Measurements from ENCODE around the gene TFRC.
"Not testable (repeated sequence)": the region's sequence is repeated elsewhere in the genome, so short reads cannot be mapped to it uniquely, and the experiment has no call there.

The TFRC gene

DNA sequence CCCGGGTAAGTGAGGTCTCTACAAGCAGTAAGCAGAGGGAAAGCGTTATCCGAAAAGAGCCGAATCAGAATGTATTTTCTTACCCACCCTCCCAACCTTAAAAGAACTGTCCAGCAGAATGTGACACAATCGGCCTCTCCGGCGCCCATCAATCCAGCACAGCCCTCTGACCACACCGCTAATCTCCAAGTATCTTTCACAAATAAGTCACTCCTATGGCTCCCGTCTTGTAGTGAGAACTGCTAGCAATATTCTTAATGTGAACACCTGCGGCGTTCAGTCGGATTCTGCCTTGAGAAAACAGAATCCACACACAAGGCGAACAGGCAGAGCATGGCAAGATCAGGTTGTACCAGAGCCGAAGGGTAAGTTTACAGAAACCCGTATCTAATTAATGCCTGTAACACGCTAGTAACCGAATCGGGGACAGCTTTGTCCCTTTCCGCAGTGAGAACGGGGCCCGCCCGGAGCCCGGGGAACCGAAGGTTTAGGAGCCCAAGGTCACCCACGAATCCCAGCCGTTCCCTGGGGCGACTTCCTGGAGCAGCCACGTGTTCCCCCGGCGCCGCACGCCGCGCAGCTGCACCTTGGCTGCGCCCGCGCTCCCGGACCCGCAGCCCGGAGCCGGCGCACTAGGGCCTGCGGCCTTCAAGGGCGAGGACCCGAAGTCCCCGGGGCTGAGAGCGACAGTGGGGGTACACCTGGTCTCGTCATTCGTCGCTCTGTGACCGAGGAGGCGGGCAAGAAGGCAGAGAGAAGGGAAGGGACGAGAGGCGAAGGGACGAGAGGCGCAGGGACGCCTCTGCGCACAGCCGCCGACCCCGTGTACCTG, 672 bp downstream of the TFRC start:
- DNase-seq, result peak; percentile 51

DNA sequence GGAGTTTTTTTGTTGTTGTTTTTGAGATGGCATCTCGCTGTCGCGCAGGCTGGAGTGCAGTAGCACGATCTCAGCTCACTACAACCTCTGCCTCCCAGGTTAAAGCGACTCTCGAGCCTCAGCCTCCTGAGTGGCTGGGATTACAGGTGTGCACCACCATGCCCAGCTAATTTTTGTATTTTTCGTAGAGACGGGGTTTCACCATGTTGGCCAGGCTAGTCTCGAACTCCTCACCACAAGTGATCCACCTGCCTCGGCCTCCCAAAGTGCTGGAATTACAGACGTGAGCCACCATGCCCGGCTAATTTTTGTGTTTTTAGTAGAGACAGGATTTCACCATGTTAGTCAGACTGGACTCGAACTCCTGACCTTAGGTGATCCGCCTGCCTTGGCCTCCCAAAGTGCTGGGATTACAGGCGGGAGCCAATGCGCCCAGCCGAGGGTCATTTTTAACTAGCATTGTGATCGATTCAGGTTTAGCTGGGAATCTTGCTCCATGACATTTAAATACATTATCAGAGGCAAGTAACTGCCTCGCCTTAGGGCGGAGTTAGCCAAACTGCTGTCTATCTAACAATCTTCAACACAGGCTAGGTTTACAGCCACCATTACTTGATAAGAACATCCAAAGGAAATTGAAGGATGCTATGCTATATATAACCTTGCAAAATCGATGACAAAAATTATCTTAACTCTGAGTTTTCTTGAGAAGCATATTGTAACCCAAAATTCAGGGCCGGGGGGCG, 1.6 kb downstream of the TFRC start:
- DNase-seq, result not testable (repeated sequence)

DNA sequence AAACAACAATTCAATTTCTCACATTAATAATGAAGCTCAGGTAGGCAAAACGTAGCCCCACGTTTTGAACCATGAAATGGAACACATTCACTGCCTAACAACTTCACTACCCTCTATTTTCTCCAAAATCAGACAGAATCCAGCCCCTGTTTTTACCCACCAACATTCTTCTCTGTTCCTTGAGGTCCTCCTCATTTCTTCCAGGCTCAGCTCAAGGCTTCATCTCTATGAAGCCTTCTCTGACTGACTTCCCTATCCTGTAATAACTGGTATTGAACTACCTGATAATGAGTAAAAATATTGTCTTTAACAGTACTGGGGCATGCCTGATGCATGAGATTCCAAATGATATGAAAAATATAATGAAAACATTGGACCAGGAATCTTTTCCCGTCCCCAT, 2.2 kb downstream of the TFRC start:
- no peak for DNase-seq

DNA sequence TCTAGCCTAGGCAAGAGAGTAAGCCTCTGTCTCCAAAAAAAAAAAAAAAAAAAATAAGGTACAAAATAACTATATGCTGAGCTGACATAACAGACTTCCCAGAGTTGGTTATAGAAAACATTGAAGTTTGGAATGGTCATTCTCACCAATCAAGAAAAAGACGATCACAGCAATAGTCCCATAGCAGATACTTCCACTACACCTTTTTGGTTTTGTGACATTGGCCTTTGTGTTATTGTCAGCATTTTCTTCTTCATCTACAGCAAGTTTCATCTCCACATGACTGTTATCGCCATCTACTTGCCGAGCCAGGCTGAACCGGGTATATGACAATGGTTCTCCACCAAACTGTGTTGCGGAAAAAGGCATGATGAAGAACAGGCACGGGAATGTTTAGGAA, 6.9 kb downstream of the TFRC start:
- DNase-seq, result no peak

DNA sequence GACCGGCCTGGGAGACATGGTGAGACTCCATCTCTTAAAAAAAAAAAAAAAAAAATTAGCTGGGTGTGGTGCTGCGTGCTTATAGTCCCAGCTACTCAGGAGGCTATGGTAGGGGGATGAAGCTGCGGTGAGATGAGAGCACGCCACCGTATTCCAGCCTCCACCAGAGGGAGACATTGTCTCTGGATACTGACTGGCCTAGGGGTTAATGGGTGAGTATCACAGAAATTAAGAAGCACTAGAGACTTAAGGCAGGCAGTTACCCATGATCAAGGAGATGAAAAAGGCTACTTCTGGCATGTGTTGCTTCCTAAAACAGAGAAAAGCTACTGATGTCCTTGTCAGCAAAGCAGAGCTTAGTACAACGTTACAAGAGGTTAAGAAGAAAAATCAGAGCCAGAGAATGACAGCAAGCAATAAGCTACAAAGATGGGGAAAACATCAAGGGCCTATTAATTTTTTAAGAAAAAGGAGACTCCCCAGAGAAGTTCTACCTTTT, 8.6 kb downstream of the TFRC start:
- no peak for DNase-seq

DNA sequence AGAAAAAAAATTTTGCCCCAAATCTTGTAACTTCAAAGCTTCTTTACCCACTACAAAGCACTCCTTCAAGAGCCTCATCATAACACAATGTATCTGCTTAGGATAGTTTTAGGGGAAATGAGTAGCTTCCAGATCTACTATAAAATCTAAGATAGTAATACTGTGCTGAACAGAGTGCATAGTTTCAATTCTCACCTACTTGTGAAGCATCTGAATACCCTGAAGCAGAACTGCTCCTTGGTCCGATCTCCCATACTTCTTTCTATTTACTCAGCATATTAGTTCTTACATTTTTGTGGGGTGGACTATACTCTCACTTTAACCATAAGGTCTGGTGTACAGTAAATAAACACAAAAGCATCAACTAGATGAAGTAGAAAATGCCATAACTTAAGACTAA, 9.6 kb downstream of the TFRC start:
- DNase-seq, result no peak

DNA sequence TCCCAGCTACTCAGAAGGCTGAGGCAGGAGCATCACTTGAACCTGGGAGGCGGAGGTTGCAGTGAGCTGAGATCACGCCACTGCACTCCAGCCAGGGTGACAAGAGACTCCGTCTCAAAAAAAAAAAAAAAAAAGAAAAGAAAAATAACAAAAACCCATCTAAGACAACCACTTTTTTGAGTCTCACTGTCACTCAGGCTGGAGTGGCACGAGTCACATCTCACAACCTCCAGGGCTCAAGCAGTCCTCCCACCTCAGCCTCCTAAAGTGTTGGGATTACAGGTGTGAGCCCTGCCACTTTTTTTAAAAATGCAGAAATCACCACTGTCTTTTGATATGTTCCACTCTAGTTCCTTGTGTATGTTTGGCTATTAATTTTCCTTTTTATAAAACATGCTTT, 13.1 kb downstream of the TFRC start:
- DNase-seq, result not testable (repeated sequence)

DNA sequence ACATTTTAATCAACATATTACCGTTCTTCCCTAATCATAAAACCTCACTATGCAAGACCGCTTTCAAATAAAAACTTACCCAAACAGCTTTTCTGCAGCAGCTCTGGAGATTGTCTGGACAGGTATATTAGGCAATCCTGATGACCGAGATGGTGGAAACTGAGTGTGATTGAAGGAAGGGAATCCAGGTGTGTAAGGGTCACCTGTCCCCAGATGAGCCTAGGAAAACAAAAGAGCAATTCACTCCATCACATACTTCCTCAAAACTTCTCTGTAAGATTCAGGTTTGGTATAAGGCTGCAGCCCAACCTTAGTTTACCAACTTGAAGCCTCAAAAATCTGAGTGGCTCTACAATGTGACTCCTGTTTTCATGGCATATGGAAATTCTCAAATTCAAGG, 14.5 kb downstream of the TFRC start:
- DNase-seq, result no peak

DNA sequence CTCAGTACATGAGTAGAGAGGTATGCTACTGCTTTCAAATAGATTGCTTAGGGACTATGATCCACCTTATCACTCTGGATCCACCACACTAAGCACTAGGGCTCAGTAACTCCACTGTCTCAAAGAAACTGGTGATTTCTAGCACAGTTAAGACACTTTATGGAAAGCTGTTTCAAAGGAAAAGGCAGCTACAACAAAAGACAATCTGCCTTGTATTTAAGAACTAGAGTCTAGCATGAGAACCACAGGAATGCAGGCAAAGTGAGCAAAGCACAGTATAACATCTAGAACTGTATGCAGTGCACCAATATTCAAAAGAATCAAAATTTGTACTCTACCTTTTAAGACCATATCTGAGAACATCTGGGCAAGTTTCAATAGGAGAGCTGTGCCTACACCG, 17.9 kb downstream of the TFRC start:
- no peak for DNase-seq

DNA sequence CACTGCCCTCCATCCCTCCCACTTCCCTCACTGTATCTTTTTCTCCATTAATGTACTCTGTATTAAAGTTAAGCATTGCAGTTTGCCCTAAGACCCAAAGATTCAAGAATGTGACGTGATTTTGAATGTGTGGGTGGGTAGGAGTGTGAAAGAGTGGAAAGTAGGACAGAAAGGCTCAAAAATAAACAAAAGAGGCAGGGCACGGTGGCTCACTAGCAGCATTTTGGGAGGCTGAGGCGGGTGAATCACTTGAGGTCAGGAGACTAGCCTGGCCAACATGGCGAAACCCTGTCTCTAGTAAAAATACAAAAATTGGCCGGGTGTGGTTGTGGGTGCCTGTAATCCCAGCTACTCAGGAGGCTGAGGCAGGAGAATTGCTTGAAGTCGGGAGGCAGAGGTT, 18.4 kb downstream of the TFRC start:
- no peak for DNase-seq

DNA sequence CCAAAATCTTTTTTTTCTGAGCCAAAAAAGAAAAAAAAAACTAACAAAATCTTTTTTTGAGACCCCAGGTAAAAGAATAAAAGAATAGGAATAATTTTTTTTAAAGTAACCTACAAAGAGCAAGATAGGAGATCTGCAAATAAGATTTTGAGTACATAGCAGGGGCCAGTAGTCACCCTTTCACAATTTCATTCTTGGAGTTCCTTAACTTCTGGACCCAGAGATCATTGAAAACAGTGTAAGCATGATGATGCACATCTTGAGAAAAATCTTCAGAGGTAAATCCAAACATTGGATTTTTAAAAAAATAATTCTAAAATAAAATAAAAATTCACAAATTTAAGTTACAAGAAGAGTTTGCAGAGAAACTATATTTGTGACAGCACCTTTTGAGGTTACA, 18.8 kb downstream of the TFRC start:
- no peak for DNase-seq

DNA sequence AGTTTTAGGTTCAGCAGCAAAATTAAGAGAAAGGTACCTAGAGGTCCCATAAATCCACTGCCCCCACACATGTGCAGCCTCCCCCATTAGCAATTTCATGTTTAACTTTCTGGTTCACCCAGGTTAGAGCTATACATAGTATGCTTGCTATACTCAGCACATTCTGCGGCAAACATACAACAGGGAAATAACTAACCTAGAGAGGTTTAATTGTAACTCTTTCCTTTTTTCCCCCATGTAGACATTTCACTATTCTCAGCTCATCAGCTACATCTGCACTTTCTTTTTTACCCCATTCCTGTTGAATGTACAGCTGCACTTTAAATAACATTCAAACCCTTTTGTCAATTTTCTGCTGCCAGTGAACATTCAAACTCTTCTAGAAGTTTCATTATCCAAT, 21.1 kb downstream of the TFRC start:
- no peak for DNase-seq

DNA sequence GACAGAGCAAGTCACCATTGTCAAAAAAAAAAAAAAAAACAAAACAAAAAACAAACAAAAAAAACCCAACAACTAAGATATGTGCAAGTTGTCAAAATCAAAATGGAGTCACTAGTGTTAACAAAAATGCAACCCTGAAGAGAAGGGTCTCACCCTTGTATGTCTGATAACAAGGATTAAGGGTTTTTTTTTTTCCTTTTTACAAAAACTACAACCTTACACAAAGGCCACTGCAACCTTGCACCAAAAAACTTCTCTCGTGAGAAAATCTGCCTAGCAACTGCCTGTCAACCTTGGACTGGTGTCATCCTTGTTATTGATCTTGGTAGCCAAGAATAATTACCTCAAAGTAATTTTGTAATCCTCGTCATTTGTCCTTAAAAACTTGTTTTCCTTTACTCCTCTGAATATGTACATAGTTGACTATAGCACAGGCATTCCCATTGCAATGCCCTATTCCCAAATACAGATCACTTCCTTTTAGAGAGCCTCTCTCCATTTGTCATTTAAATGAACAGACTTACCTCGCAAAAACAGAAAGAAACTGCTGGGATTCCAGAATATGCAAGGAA, 24.0 kb downstream of the TFRC start:
- no peak for DNase-seq

DNA sequence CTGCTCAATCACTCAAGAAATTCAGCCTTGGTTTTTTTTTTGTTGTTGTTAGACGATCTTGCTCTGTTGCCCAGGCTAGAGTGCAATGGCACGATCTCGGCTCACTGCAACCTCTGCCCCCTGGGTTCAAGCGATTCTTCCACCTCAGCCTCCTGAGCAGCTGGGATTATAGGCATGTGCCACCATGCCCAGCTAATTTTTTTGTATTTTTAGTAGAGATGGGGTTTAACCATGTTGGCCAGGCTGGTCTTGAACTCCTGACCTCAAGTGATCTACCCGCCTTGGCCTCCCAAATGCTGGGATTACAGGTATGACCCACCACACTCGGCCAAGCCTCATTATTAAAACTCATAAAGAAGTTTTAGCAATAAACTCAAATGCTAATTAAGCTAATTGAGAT, 25.5 kb downstream of the TFRC start:
- DNase-seq, result not testable (repeated sequence)

DNA sequence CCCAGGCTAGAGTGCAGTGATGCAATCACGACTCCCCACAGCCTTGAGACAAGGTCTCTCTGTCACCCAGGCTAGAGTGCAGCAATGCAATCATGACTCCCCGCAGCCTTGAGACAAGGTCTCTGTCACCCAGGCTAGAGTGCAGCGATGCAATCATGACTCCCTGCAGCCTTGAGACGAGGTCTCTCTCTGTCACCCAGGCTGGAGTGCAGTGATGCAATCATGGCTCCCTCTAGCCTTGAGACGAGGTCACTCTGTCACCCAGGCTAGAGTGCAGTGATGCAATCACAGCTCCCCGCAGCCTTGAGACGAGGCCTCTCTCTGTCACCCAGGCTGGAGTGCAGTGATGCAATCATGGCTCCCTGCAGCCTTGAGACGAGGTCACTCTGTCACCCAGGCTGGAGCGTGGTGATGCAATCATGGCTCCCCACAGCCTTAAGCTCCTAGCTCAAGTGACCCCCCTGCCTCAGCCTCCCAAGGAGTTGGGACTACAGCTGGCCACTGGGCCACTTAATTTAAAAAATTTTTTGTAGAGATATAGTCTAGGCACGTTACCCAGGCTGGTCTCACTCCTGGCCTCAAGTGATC, 26.1 kb downstream of the TFRC start:
- peak; percentile 86 for DNase-seq

DNA sequence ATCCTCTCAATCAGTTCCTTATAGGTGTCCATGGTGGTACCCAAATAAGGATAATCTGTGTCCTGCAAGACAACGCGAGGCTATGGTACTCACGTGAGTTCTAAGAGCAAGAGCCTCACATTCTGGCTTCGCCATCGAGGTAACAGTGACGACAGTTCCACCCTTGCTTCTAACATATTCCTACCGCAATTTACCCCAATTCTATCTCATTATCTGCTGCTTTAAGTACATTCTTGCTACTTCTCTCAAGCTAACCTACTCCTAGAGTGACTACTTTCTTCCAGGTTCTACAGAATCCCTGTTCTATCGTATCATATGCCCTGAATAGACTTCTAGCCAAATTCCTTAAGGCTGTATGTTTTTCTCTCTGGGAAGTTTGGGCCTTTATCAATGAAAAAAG, 26.6 kb downstream of the TFRC start:
- DNase-seq, result no peak

DNA sequence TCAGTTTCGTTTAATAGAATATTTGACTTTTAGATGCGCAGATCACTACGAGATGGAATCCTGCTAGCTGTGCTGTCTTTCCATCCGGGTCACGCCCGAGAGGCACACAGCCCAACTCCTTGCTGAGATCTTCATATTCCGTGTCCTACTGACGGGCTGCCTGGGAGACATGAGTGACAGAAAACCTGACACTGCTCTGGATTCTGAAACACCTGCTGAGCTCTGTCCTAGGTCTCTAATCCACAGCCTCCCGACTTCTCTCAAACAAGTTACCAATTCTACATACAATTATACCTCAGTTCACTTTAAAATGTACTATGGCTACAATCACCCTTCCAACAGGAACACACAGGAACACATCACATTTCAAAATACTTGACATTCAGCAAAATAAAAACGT, 27.2 kb downstream of the TFRC start:
- no peak for DNase-seq

DNA sequence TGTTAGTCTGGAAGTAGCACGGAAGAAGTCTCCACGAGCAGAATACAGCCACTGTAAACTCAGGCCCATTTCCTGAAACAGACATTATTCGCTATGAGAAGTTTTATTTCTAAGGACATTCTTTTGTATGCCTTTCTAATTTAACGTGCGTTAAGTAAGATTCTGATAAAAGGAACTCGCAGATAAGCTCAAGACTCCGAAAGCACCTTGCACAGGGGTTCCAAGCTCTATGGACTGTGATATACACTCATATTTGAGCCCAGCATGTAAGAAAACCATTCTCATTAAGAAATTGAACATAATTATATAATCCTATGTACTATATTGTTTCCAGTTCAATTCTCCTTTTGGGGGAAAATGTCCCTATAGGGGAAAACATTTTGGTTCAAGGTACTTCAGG, 28.4 kb downstream of the TFRC start:
- DNase-seq, result no peak

DNA sequence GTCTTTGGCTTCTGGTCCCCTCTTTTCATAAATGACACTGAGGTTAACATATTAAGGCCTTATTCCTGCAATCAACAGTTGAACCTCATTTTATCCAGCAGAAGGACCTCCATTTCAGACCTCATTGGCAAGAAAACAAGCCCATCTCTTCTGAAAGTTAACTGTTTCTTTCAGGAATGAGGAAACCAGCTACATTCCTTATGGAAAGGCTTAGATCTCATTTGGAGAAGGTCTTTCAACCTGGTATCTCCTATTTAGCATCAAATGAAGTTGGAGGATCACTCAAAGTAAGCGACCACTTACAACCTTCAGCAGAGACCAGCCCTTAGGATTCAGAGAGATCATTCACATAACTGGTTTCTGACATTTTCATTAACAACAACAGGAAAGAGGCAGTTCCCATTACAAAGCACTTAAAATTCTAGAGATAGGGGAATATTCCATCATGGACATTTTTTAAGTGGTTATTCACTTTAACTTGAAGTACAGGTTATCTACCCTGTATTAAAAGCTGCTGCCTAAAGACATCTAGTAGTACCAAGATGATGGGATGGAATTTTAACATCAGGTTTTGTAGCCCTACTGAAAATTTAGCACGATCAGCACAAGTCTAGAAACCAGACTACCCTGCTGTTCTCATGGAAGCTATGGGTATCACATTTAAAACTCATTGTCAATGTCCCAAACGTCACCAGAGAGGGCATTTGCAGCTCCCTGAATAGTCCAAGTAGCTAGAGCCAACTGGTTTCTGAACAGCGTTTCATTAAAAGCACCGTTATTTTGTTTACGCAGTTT, 30.4 kb downstream of the TFRC start:
- DNase-seq, result no peak

DNA sequence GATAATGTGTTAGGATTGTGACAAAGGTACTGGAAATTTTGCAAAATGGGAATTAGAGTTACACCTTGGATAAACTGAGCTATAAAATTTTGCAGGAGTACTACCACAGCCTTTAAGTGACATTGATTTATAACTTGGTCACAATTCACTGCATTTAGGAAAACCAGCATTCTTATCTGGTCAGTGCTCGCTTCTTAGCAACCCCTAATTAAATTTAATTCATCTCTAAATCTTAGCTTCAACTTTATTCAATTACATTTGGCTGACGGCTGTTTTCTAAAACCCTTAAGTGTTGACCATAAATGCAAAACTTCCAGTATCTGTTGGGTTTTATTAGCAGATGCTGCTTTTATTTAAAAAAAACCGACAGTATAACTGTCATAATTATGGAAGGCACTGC, 31.3 kb downstream of the TFRC start:
- no peak for DNase-seq

DNA sequence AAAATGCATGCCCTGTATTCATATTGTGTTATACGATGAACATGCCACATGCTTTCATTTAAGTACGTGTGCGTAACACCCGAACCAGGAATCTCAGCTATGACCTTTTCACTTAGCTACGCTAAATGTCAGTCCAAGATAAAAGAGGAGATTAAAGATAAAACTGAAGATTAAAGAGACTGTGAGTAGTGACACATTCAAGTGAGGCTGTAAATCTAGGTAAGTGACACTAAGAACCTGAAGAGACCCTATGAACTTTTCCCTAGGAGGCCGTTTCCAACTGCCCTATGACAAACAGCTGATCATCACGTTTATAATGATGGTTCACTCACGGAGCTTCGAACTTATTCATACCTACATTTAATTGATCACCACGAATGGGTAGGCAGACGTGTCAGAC, 32.2 kb downstream of the TFRC start:
- DNase-seq, result no peak

DNA sequence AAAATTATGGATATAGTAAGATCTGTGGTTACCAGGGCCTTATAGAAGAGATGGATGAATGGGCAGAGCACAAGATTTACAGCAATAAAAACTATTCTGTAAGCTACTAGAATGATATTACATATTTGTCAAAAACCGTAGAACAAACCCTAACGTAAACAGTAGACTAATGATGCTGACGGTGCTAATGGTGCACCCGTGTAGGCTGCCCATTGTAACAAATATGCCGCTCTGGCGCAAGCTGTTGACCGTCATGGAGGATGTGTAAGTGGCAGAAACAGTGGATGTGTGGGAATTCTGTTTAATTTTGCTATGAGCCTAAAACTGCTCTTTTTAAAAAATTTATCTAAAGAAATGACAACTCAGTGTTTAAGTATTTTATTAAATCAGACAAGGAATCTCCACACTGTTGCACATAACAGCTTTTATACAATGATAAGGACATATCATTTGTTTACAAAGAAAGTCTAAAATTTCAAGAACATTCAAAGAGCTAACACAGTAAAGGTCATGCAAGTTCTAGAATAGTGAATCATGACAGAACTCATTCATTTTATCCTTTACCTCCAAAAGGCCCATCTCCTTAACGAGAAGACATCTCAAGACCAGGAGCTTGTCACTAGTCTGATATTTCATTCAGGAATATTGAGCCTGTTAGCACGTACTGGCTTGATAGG, 32.8 kb downstream of the TFRC start:
- DNase-seq, result no peak
